K562 (cell line): ENCODE data around the gene LUC7L. TPM values are rescaled to one million over a fixed set of nuclear protein-coding genes. Genes with fewer than 3 reads are reported as not detected.

ENCODE experiments used
- ATAC-seq: fragments of 200-7000 bp; cut with Tn5 transposase; 3 replicates; pipeline ENCODE4 v1.9.1; 2020; ENCODE audit warnings: moderate library complexity
- BruUV-seq: library from RNA; stranded (reverse); fragments of 400-500 nt; replicated peaks from 2 replicates; lab custom pipeline; 2021; lab: Mats Ljungman, UMichigan
- CTCF ChIA-PET: fragments of 300-600 bp; formaldehyde crosslinking; extraction: SDS; loops from one replicate; lab custom pipeline; 2021; ENCODE audit warnings: low intra/inter-chr PET ratio; lab: Yijun Ruan, JAX
- POLR2A ChIA-PET: fragments of 300-600, 350-650 bp; sonication (Branson Sonifier 250); formaldehyde crosslinking; extraction: SDS; loops from one replicate; lab custom pipeline; 2021; ENCODE audit warnings: antibody characterized with exemption, inconsistent platforms; lab: Yijun Ruan, JAX
- DNase-seq, 4 experiments: peaks; one replicate each; pipeline versions ENCODE4 v3.0.0 to v3.0.0-alpha.2; 2011 to 2018; ENCODE audit warnings: low spot score in 3 of 4, mixed read lengths in 3 of 4; ENCODE audit errors: extremely low read depth in 1 of 4
- FAIRE-seq: peaks from 2 replicates; lab custom pipeline; 2011; peaks lifted over from hg19 to GRCh38; lab: Jason Lieb, UNC
- H2AFZ ChIP-seq: 2 replicates; pipeline ENCODE4 v1.6.0; 2011; ENCODE audit warnings: low read depth, low read length, control low read depth, inconsistent platforms
- H3K27ac ChIP-seq: fragments of 200-600 bp; 3 replicates; pipeline ENCODE4 v1.8.0; 2011; ENCODE audit warnings: low read depth, mild to moderate bottlenecking, control low read depth, inconsistent platforms, low read length, moderate library complexity, mixed read lengths; ENCODE audit errors: extremely low read depth
- H3K27me3 ChIP-seq, 2 experiments: fragments of 300-600 bp in 1 of 2; 2 replicates in 1 of 2; 3 replicates in 1 of 2; pipeline versions ENCODE4 v1.6.0 to v1.8.0; 2011; ENCODE audit warnings: inconsistent platforms in 2 of 2, low read length in 2 of 2, mild to moderate bottlenecking in 1 of 2, mixed read lengths in 1 of 2, moderate library complexity in 1 of 2; ENCODE audit not compliant: control insufficient read depth in 2 of 2, insufficient read depth in 2 of 2
- H3K36me3 ChIP-seq: fragments of 300-600 bp; 3 replicates; pipeline ENCODE4 v1.8.0; 2011; ENCODE audit warnings: mild to moderate bottlenecking, low read length, inconsistent platforms; ENCODE audit not compliant: control insufficient read depth, insufficient read depth
- H3K4me1 ChIP-seq, 2 experiments: fragments of 200-600 bp in 1 of 2; replicated peaks in 1 of 2; 2 replicates in 1 of 2; 3 replicates in 1 of 2; pipeline versions ENCODE4 v1.5.1 to v1.8.0; 2011; ENCODE audit warnings: inconsistent platforms in 2 of 2, low read length in 2 of 2, mild to moderate bottlenecking in 1 of 2, mixed read lengths in 1 of 2, moderate library complexity in 1 of 2; ENCODE audit not compliant: control insufficient read depth in 2 of 2, insufficient read depth in 2 of 2
- H3K4me2 ChIP-seq: 2 replicates; pipeline ENCODE4 v1.6.1; 2011; ENCODE audit warnings: low read length, control low read depth, inconsistent platforms, mixed read lengths; ENCODE audit not compliant: insufficient read depth
- H3K4me3 ChIP-seq: fragments of 200-600 bp; sonication (generic), shearing (Covaris generic); 2 replicates; pipeline ENCODE4 v1.5.1; 2016; ENCODE audit warnings: control low read depth, inconsistent platforms
- H3K79me2 ChIP-seq: fragments of 200-600 bp; 3 replicates; pipeline ENCODE4 v1.8.0; 2011; ENCODE audit warnings: low read length, inconsistent platforms; ENCODE audit not compliant: control insufficient read depth, insufficient read depth
- H3K9ac ChIP-seq, 2 experiments: 2 replicates each; pipeline versions ENCODE4 v1.6.0 to v1.6.1; 2011; ENCODE audit warnings: low read depth in 2 of 2, low read length in 2 of 2, control low read depth in 1 of 2, inconsistent platforms in 1 of 2, mild to moderate bottlenecking in 1 of 2, mixed read lengths in 1 of 2; ENCODE audit not compliant: insufficient read depth in 1 of 2
- H3K9me1 ChIP-seq: one replicate; pipeline ENCODE4 v1.6.0; 2011; ENCODE audit warnings: inconsistent platforms, mild to moderate bottlenecking, low read length, moderate library complexity; ENCODE audit not compliant: control insufficient read depth, insufficient read depth
- H3K9me3 ChIP-seq: replicated peaks from 2 replicates; pipeline ENCODE4 v1.5.1; 2011; ENCODE audit warnings: low read depth, low read length, inconsistent platforms; ENCODE audit not compliant: control insufficient read depth, insufficient read depth
- H4K20me1 ChIP-seq: replicated peaks from 2 replicates; pipeline ENCODE4 v1.6.1; 2011; ENCODE audit warnings: low read length, inconsistent platforms, mixed read lengths; ENCODE audit not compliant: control insufficient read depth, insufficient read depth
- CREB3L1 ChIP-seq: fragments of 450-650 bp; IDR thresholded peaks from 2 replicates; pipeline ENCODE4 v1.6.1; 2014; ENCODE audit warnings: low read depth, mild to moderate bottlenecking, moderate library complexity, borderline replicate concordance
- CXXC5 ChIP-seq: fragments of 250-450 bp; sonication (Bioruptor Pico); IDR thresholded peaks from 2 replicates; pipeline ENCODE4 v1.8.0; 2022; ENCODE audit warnings: inconsistent platforms, mild to moderate bottlenecking, moderate library complexity
- DACH1 ChIP-seq: fragments of 450-650 bp; IDR thresholded peaks from 2 replicates; pipeline ENCODE4 v1.6.1; 2018; ENCODE audit not compliant: partially characterized antibody
- E2F3 ChIP-seq: fragments of 250-450 bp; sonication (Bioruptor Pico); IDR thresholded peaks from 2 replicates; pipeline ENCODE4 v1.4.0; 2020; ENCODE audit warnings: mild to moderate bottlenecking
- ETV6 ChIP-seq, 3 experiments: fragments of 150-350 bp in 1 of 3; sonication (generic) in 1 of 3; formaldehyde crosslinking in 1 of 3; IDR thresholded peaks; 2 replicates each; pipeline versions ENCODE4 v1.6.1 to v1.8.0; 2014 to 2022; ENCODE audit warnings: borderline replicate concordance in 2 of 3, low read depth in 2 of 3, antibody characterized with exemption in 1 of 3, low read length in 1 of 3, mild to moderate bottlenecking in 1 of 3, missing genetic modification reagents in 1 of 3
- FOXM1 ChIP-seq, 2 experiments: fragments of 450-650 bp in 1 of 2; sonication (generic) in 1 of 2; formaldehyde crosslinking in 1 of 2; IDR thresholded peaks; 2 replicates each; pipeline versions ENCODE4 v1.6.1 to v1.9.0; 2017 to 2022; ENCODE audit warnings: low read depth in 2 of 2, mild to moderate bottlenecking in 2 of 2, missing genetic modification reagents in 1 of 2, moderate library complexity in 1 of 2
- L3MBTL2 ChIP-seq: fragments of 450-650 bp; IDR thresholded peaks from 2 replicates; pipeline ENCODE4 v1.6.1; 2016; ENCODE audit warnings: mild to moderate bottlenecking, moderate library complexity
- LARP7 ChIP-seq: fragments of 450-650 bp; IDR thresholded peaks from 2 replicates; pipeline ENCODE4 v1.6.1; 2016
- MAZ ChIP-seq, 2 experiments: fragments of 450-650 bp in 1 of 2; sonication (generic) in 1 of 2; formaldehyde crosslinking; IDR thresholded peaks in 1 of 2; conservative IDR thresholded peaks in 1 of 2; 2 replicates each; pipeline versions ENCODE4 v1.4.0 to v1.5.0; 2020; ENCODE audit warnings: mild to moderate bottlenecking in 1 of 2, missing genetic modification reagents in 1 of 2
- NCOA1 ChIP-seq: fragments of 450-650 bp; IDR thresholded peaks from 2 replicates; pipeline ENCODE4 v1.6.1; 2016; ENCODE audit warnings: low read depth
- NEUROD1 ChIP-seq: fragments of 150-350 bp; IDR thresholded peaks from 2 replicates; pipeline ENCODE4 v1.6.1; 2014; ENCODE audit warnings: borderline replicate concordance, low read length, low read depth; ENCODE audit not compliant: partially characterized antibody
- NFIX ChIP-seq: fragments of 250-450 bp; sonication (Bioruptor Pico); IDR thresholded peaks from 2 replicates; pipeline ENCODE4 v1.4.0; 2020; ENCODE audit warnings: low read depth, mild to moderate bottlenecking, moderate library complexity
- POLR2A ChIP-seq: fragments of 450-650 bp; conservative IDR thresholded peaks from 2 replicates; pipeline ENCODE4 v1.6.1; 2016
- PTBP1 ChIP-seq: fragments of 200-400 bp; formaldehyde crosslinking; IDR thresholded peaks from 2 replicates; pipeline ENCODE4 v1.6.1; 2017; ENCODE audit warnings: low read depth, low read length
- ZNF239 ChIP-seq: fragments of 250-450 bp; sonication (Bioruptor Pico); IDR thresholded peaks from 2 replicates; pipeline ENCODE4 v1.4.0; 2020; ENCODE audit warnings: mild to moderate bottlenecking
- ZNF316 ChIP-seq: fragments of 450-650 bp; IDR thresholded peaks from 2 replicates; pipeline ENCODE4 v1.6.1; 2016
- WGBS: fragments of 100-300 bp; shearing (Covaris generic); methylation state at CpG from one replicate; pipeline ENCODE4 v1.1.6; 2016; ENCODE audit warnings: low coverage, mixed read lengths; ENCODE audit not compliant: insufficient coverage; ENCODE audit errors: missing lambda C conversion rate; 5-methylcytosine and 5-hydroxymethylcytosine counted together
- in situ Hi-C: fragments of 300-500 bp; cut with MboI; formaldehyde crosslinking; loops from 4 replicates; pipeline ENCODE4 v1.15.0; 2018; ENCODE audit warnings: inconsistent platforms, mixed read lengths
- intact Hi-C: fragments of 100-400 bp; cut with micrococcal nuclease; formaldehyde crosslinking; loops from 2 replicates; pipeline ENCODE4 v1.14.2; 2022
- polyA plus RNA-seq, 8 experiments: library from polyadenylated mRNA; depleted of rRNA in 4 of 8; stranded (reverse) in 5 of 8; unstranded in 3 of 8; fragments of >200 nt; fragmentation: Nextera tagmentation in 2 of 8; fragmentation: Illumina TruSeq in 1 of 8; extraction: Ambion mirVana in 2 of 8; extraction: Trizol in 1 of 8; gene quantifications; 2 replicates each; pipeline versions ENCODE4 v1.2.1 to v1.2.3, GENCODE V29; 2011 to 2014; ENCODE audit warnings: inconsistent platforms in 1 of 8, missing spikeins in 1 of 8
- total RNA-seq, 7 experiments: library from RNA; depleted of rRNA in 6 of 7; stranded (reverse); fragments of >200 nt in 6 of 7; fragmentation: Illumina TruSeq in 2 of 7; extraction: Trizol in 2 of 7; gene quantifications; 2 replicates each; pipeline versions ENCODE4 v1.2.1 to v1.2.3, GENCODE V29; 2011 to 2021; ENCODE audit warnings: low replicate concordance in 1 of 7
- TF ChIP-seq, protein P1 (sequence below): sonication (generic); formaldehyde crosslinking; IDR thresholded peaks from 2 replicates; pipeline ENCODE4 v1.8.0; 2022; ENCODE audit warnings: mild to moderate bottlenecking, missing genetic modification reagents
- TF ChIP-seq, protein P2 (sequence below): sonication (generic); formaldehyde crosslinking; IDR thresholded peaks from 2 replicates; pipeline ENCODE4 v1.9.0; 2022; ENCODE audit warnings: mild to moderate bottlenecking, missing genetic modification reagents

The LUC7L gene
- total and polyA plus RNA-seq, 9 of the 15 experiments (the other 6 are each of a cell fraction or from before 2014, with no cell fraction given) = 1.7 to 93.3 (median 59.5) TPM

GRCh38 chr16:234468-235305, 5.4 kb upstream of the LUC7L start, which contains the start of gene FAM234A:
TSS of gene FAM234A (plus strand) at chr16:234821. CDS start at chr16:254414, 19,593 bp downstream.
- H4K20me1 ChIP-seq = no peaks in the 10 kb centered on the region
- 1% methylated on average over 52 of the region's 85 CpGs for WGBS
- H3K4me1 ChIP-seq = peaks cover 7 to 29% of the 10 kb centered on the region in 2 experiments
- no peaks in the 10 kb centered on the region for H3K27me3 ChIP-seq
- peak within 1 kb of the TSS; percentile 88 to 96 for H3K9ac ChIP-seq
- H2AFZ ChIP-seq = peak within 1 kb of the TSS; percentile 99
- no peaks in the 10 kb centered on the region; the same call in 1 of the 2 replicates for H3K9me3 ChIP-seq
- BruUV-seq = no TSS peak
- peak; percentile 90 for FAIRE-seq
- peak within 1 kb of the TSS; percentile 92 for H3K27ac ChIP-seq
- in situ Hi-C loops (no loop called here), intact Hi-C loops (loop anchor here (5.0 kb wide), 1 partner anchor 118 kb away; the partner anchor contains the start of gene AXIN1)
- peak within 1 kb of the TSS; percentile 99 for H3K4me2 ChIP-seq
- POLR2A ChIA-PET = interaction anchor here (0.7 to 1.4 kb wide), 8 partner anchors 8 to 294 kb away, joined by 3 to 4 read pairs (median 3); no protein-coding TSS in a partner anchor
- H3K36me3 ChIP-seq = no peaks in the 10 kb centered on the region
- CTCF ChIA-PET = no interaction called here
- peak within 1 kb of the TSS; percentile 87 for H3K4me3 ChIP-seq
- ATAC-seq = peak; percentile 90
- peaks cover 19% of the 10 kb centered on the region for H3K79me2 ChIP-seq
- no peaks in the 10 kb centered on the region for H3K9me1 ChIP-seq
- peak; percentile 93 to 97 (median 95) for DNase-seq
- peak; percentile 91; the same call in 1 of the 2 replicates for TF ChIP-seq LARP7
- no peak for TF ChIP-seq PTBP1
- TF ChIP-seq ETV6 (IDR thresholded peaks at IDR 0.05; ENCODE audit: borderline replicate concordance in 1 of 2, low read depth in 2 of 2, low read length in 1 of 2) = no peak
- TF ChIP-seq ETV6 (CRISPR knock-in tag; IDR thresholded peaks at IDR 0.05; ENCODE audit: borderline replicate concordance) = 0 out of 2 replicates have a peak, but pooled peaks have one; percentile 10
- TF ChIP-seq CREB3L1 = no peak; the same call in none of the 2 replicates
- TF ChIP-seq, protein P1, sequence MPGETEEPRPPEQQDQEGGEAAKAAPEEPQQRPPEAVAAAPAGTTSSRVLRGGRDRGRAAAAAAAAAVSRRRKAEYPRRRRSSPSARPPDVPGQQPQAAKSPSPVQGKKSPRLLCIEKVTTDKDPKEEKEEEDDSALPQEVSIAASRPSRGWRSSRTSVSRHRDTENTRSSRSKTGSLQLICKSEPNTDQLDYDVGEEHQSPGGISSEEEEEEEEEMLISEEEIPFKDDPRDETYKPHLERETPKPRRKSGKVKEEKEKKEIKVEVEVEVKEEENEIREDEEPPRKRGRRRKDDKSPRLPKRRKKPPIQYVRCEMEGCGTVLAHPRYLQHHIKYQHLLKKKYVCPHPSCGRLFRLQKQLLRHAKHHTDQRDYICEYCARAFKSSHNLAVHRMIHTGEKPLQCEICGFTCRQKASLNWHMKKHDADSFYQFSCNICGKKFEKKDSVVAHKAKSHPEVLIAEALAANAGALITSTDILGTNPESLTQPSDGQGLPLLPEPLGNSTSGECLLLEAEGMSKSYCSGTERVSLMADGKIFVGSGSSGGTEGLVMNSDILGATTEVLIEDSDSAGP = peak; percentile 14; the same call in 1 of the 2 replicates
- TF ChIP-seq, protein P2, sequence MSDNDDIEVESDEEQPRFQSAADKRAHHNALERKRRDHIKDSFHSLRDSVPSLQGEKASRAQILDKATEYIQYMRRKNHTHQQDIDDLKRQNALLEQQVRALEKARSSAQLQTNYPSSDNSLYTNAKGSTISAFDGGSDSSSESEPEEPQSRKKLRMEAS = peak; percentile 70
- peak; percentile 31; the same call in 1 of the 2 replicates for TF ChIP-seq ZNF316
- TF ChIP-seq ZNF239 (CRISPR knock-in tag) = no peak
- peak; percentile 84 for TF ChIP-seq POLR2A
- peak; percentile 85 to 95 for TF ChIP-seq MAZ (CRISPR knock-in tag; conservative IDR thresholded peaks at IDR 0.05 in 1 of 2, IDR thresholded peaks at IDR 0.05 in 1 of 2)
- no peak for TF ChIP-seq E2F3
- peak; percentile 87 for TF ChIP-seq CXXC5 (CRISPR knock-in tag)
- TF ChIP-seq FOXM1 (IDR thresholded peaks at IDR 0.05; ENCODE audit: low read depth) = no peak
- TF ChIP-seq FOXM1 (CRISPR knock-in tag; IDR thresholded peaks at IDR 0.05; ENCODE audit: low read depth) = peak; percentile 90; the same call in 1 of the 2 replicates
- TF ChIP-seq NEUROD1 = peak; percentile 8
- TF ChIP-seq NCOA1 = peak; percentile 46; the same call in 1 of the 2 replicates
- peak; percentile 85 for TF ChIP-seq L3MBTL2
- TF ChIP-seq NFIX = no peak
- TF ChIP-seq DACH1 = no peak
